Measurements from ENCODE around the gene CDK14. TPM values are rescaled to one million over a fixed set of nuclear protein-coding genes. Genes with fewer than 3 reads are reported as not detected.
"Not testable (repeated sequence)": the region's sequence is repeated elsewhere in the genome, so short reads cannot be mapped to it uniquely, and the experiment has no call there.

CDK14 gene
- polyA plus RNA-seq, 1 donor from 2014 or later, result 25.1 TPM

GRCh38 chr7:90797596-90797995, 201.5 kb downstream of the CDK14 start:
- TF ChIP-seq SMC3 (conservative IDR thresholded peaks at IDR 0.05; ENCODE audit: poor library complexity) (no peak), MXI1 (conservative IDR thresholded peaks at IDR 0.05; ENCODE audit: poor library complexity, severe bottlenecking) (no peak), EP300 (conservative IDR thresholded peaks at IDR 0.05; ENCODE audit: poor library complexity, severe bottlenecking) (no peak), TAF1 (IDR thresholded peaks at IDR 0.05; ENCODE audit: low read depth) (no peak)

GRCh38 chr7:90804370-90804769, 208.2 kb downstream of the CDK14 start:
- Histone ChIP-seq H2AFZ (ENCODE audit: low read depth, low read length) (no peak overlapping the region), H3K27me3 (ENCODE audit: insufficient read depth, low read depth, low read length) (no peaks in the 10 kb centered on the region), H3F3A (ENCODE audit: insufficient read depth, low read length, poor library complexity, severe bottlenecking) (no peaks in the 10 kb centered on the region), H3K4me3 (ENCODE audit: low read length) (no peak overlapping the region), H3K27ac (ENCODE audit: low read length) (no peak overlapping the region), H3K9ac (ENCODE audit: low read length) (no peak overlapping the region), H3K4me2 (ENCODE audit: low read length) (no peak overlapping the region), H4K20me1 (ENCODE audit: insufficient read depth) (no peaks in the 10 kb centered on the region), H3K9me3 (ENCODE audit: low read length) (no peaks in the 10 kb centered on the region), H3K9me2 (ENCODE audit: insufficient read depth, low read length) (no peaks in the 10 kb centered on the region), H3K79me2 (replicated peaks; ENCODE audit: insufficient read depth, low read length) (no peaks in the 10 kb centered on the region), H3K36me3 (ENCODE audit: insufficient read depth, low read length) (no peaks in the 10 kb centered on the region)
- no peak for TF ChIP-seq SMC3 (conservative IDR thresholded peaks at IDR 0.05; ENCODE audit: poor library complexity)

More at GRCh38 chr7:90797596-90797995, 201.5 kb downstream of the CDK14 start:
- Histone ChIP-seq H3K4me2 (ENCODE audit: low read length) (no peak overlapping the region), H3F3A (ENCODE audit: insufficient read depth, low read length, poor library complexity, severe bottlenecking) (no peaks in the 10 kb centered on the region), H3K27ac (ENCODE audit: low read length) (no peak overlapping the region), H3K9me2 (ENCODE audit: insufficient read depth, low read length) (no peaks in the 10 kb centered on the region), H3K36me3 (ENCODE audit: insufficient read depth, low read length) (no peaks in the 10 kb centered on the region), H3K9ac (ENCODE audit: low read length) (no peak overlapping the region), H3K79me2 (replicated peaks; ENCODE audit: insufficient read depth, low read length) (no peaks in the 10 kb centered on the region), H3K9me3 (ENCODE audit: low read length) (no peaks in the 10 kb centered on the region), H3K27me3 (ENCODE audit: insufficient read depth, low read depth, low read length) (no peaks in the 10 kb centered on the region), H2AFZ (ENCODE audit: low read depth, low read length) (no peak overlapping the region), H4K20me1 (ENCODE audit: insufficient read depth) (no peaks in the 10 kb centered on the region), H3K4me3 (ENCODE audit: low read length) (no peak overlapping the region)

GRCh38 chr7:90815552-90815951, 219.4 kb downstream of the CDK14 start:
- H4K20me1 ChIP-seq (ENCODE audit: insufficient read depth); H3K27ac ChIP-seq (ENCODE audit: low read length); H3K27me3 ChIP-seq (ENCODE audit: insufficient read depth, low read depth, low read length); H3K79me2 ChIP-seq (replicated peaks; ENCODE audit: insufficient read depth, low read length); H2AFZ ChIP-seq (ENCODE audit: low read depth, low read length); H3K4me3 ChIP-seq (ENCODE audit: low read length); H3K9ac ChIP-seq (ENCODE audit: low read length); H3K36me3 ChIP-seq (ENCODE audit: insufficient read depth, low read length); H3K9me3 ChIP-seq (ENCODE audit: low read length); H3F3A ChIP-seq (ENCODE audit: insufficient read depth, low read length, poor library complexity, severe bottlenecking); H3K4me2 ChIP-seq (ENCODE audit: low read length); H3K9me2 ChIP-seq (ENCODE audit: insufficient read depth, low read length): not testable (repeated sequence)

GRCh38 chr7:90816511-90817142, 220.5 kb downstream of the CDK14 start:
- Histone ChIP-seq H3K27ac (ENCODE audit: low read length) (no peak overlapping the region), H3K9ac (ENCODE audit: low read length) (no peak overlapping the region), H3K27me3 (ENCODE audit: insufficient read depth, low read depth, low read length) (no peaks in the 10 kb centered on the region), H3F3A (ENCODE audit: insufficient read depth, low read length, poor library complexity, severe bottlenecking) (no peaks in the 10 kb centered on the region), H3K4me3 (ENCODE audit: low read length) (no peak overlapping the region), H4K20me1 (ENCODE audit: insufficient read depth) (no peaks in the 10 kb centered on the region), H3K9me3 (ENCODE audit: low read length) (no peaks in the 10 kb centered on the region), H3K36me3 (ENCODE audit: insufficient read depth, low read length) (no peaks in the 10 kb centered on the region), H3K79me2 (replicated peaks; ENCODE audit: insufficient read depth, low read length) (no peaks in the 10 kb centered on the region), H3K9me2 (ENCODE audit: insufficient read depth, low read length) (no peaks in the 10 kb centered on the region), H2AFZ (ENCODE audit: low read depth, low read length) (no peak overlapping the region), H3K4me2 (ENCODE audit: low read length) (no peak overlapping the region)
- TF ChIP-seq SMC3 (conservative IDR thresholded peaks at IDR 0.05; ENCODE audit: poor library complexity) (no peak), POLR2AphosphoS5 (IDR thresholded peaks at IDR 0.05) (no peak), CTCF (IDR thresholded peaks at IDR 0.05; ENCODE audit: poor library complexity, severe bottlenecking) (no peak), EZH2 (IDR thresholded peaks at IDR 0.05; ENCODE audit: borderline replicate concordance, insufficient read depth, low read length, poor library complexity, severe bottlenecking) (no peak), MXI1 (conservative IDR thresholded peaks at IDR 0.05; ENCODE audit: poor library complexity, severe bottlenecking) (no peak), RAD21 (conservative IDR thresholded peaks at IDR 0.05) (no peak), REST (IDR thresholded peaks at IDR 0.05; ENCODE audit: borderline replicate concordance) (no peak), EP300 (conservative IDR thresholded peaks at IDR 0.05; ENCODE audit: poor library complexity, severe bottlenecking) (no peak), TAF1 (IDR thresholded peaks at IDR 0.05; ENCODE audit: low read depth) (no peak)
